Measurements from ENCODE around the gene CFAP299.
A peak's percentile ranks its signal among the peaks of the same experiment; 100 is the strongest.
"Not testable (repeated sequence)": the region's sequence is repeated elsewhere in the genome, so short reads cannot be mapped to it uniquely, and the experiment has no call there.

The CFAP299 gene

DNA sequence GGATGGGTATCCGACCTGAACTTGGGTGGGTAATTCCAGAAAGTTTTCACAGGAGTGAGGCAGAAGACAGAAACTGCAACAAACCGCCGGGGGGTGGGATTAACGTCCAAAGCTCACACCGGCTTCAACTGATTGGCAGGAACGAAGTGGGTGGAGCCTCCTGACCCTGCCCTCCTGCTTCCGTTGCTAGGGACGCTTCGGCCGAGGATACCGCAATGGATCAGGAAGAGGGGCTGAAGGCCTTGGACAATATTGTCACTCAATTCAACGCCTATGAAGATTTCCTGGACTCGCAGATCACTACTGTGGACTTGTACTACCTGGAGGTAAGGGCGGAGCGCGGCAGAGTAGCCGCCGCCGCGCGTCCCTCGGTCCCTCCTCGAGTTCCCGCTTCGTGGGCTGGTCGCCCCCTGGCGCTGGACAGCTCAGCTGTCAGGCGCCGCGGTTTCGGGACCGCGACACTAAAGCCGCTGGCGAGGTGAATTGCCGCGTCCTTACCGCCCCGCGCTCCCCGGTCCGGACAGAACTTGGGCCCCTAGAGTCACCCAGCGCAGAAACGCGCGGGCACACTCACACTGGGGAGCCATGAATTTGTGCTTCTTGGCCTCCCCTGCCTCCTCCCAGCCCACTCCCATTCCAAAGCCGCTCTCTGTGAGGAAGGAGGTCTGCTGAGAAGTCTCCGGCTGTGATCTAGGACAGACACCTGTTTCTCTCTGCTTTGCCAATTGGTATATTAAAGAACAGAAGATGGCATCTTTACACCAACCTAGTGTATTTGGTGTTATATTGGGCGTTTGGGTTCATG, at the start of gene CFAP299:
Gene CFAP299, plus strand, starts transcription at position 177 of the 805 bp plus-strand sequence.
- DNase-seq = peak in 1 of 2 donors; percentile 31

DNA sequence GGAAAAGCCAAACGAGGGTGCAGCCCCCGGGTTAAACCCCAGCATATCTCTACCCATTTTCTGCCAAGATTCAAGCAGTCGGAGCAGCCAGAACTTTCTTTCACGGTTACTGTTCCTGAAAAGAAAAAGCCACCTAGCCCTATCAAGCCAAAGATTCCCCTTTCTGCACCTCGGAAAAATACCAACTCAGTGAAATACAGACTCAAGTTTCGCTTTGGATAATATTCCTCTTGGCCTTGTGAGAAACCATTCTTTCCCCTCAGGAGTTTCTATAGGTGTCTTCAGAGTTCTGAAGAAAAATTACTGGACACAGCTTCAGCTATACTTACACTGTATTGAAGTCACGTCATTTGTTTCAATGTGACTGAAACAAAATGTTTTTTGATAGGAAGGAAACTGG, 49.1 kb upstream of the CFAP299 start:
- no peak for DNase-seq

DNA sequence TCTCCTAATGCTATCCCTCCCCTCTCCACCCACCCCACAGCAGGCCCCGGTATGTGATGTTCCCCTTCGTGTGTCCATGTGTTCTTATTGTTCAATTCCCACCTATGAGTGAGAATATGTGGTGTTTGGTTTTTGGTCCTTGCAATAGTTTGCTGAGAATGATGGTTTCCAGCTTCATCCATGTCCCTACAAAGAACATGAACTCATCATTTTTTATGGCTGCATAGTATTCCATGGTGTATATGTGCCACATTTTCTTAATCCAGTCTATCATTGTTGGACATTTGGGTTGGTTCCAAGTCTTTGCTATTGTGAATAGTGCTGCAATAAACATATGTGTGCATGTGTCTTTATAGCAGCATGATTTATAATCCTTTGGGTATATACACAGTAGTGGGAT, 44.9 kb upstream of the CFAP299 start:
- DNase-seq = not testable (repeated sequence)

DNA sequence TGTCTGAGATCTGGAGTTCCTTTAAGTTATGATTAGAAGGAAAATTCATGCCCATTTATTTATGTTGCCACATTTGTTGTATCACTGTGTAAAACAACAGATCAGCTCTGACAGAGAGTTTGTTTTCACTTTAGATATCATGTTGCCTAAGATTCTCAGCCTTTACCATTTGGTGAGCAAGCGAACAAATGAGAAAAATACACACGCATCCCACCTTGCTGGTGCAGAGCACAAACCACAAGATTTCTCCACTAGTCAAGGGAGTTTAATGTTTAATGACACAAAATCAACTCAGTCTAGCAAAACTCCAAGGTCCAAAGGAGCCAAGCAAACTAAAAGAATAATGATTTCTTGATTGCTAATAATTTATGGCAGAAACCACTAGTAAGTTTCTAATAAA, 41.3 kb upstream of the CFAP299 start:
- DNase-seq = no peak

DNA sequence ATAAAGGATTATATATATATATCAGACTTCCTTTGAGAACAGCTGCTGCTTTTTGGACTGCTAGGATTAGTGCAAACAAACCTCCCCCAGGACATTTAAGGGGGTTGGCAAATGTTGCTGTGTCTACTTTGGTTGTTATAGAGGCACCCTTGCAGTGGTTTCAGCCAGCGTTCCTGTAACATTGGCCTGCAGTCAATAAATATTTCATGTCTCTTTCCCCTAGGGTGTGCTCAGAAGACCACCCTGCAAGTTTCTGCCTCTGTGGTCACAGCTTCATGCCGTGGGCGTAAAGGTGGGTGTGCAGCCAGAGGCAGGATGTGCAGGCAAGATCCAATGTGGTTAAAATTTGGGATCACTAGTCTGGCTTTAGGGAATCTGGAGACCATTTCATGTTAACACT, 40.2 kb upstream of the CFAP299 start:
- DNase-seq = no peak

DNA sequence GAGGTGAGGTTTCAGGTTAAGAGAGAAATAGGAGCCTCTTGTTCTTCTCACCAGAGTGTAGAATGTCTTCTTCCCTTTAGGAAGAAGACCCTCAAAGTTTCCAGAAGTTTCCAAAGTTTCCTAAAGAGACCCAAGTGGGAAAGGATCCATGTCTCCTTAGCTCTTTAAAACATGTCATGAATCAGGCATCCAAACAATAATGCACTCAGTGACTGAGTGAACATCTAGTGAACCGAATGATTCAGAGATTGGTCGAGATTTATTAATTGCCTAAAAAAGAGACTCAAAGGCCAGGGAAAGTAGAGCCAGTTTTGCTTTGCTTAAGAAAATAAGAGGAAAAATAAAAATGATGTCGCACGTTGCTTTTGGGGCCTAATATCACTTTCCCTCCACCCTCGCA, 39.7 kb upstream of the CFAP299 start:
- no peak for DNase-seq

DNA sequence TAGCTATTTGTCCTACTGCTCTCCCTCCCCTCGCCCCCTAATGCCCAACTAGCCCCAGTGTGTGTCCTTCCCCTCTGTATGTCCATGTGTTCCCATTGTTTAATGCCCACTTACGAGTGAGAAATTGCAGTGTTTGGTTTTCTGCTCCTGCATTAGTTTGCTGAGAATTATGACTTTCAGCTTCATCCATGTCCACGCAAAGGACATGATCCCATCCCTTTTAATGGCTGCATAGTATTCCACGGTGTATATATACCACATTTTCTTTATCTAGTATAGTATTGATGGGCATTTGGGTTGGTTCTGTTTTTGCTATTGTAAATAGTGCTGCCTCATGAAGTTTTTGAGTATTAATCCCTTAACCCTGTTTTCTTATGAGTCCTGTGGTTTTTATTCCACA, 33.6 kb upstream of the CFAP299 start:
- no peak for DNase-seq

DNA sequence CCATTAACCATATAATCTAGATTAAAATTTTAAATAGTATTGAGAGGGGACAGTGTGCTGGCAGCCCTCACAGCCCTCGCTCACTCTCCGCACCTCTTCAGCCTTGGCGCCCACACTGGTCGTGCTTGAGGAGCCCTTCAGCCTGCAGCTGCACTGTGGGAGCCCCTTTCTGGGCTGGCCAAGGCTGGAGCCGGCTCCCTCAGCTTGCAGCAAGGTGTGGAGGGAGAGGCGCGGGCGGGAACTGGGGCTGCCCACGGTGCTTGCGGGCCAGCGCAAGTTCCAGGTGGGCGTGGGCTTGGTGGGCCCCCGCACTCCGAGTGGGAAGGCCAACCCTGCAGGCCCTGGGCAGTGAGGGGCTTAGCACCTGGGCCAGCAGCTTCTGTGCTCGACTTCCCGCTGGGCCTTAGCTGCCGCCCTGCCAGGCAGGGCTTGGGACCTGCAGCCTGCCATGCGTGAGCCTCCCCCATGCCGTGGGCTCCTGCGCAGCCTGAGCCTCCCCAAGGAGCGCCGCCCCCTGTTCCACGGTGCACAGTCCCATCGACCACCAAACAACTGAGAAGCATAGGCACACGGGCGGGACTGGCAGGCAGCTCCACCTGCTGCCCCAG, 32.8 kb upstream of the CFAP299 start:
- DNase-seq = no peak

DNA sequence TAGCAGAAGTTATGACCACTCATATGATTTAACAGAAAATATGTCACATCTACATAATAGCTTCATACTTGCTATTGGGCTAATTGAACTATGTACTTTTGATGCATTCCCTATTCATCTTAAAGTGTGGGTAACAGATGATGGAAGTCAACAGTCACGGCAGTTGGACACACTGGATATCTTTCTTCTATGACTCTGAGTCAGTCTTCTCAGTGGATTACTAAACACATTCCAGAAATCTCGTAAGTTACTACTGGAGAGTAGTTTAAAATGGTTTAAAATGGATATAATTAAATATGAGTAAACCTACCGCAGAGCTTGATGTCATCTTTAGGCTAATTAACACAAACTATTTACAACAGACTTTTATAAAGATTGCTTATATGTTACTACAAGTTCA, 30.1 kb upstream of the CFAP299 start:
- DNase-seq = no peak

DNA sequence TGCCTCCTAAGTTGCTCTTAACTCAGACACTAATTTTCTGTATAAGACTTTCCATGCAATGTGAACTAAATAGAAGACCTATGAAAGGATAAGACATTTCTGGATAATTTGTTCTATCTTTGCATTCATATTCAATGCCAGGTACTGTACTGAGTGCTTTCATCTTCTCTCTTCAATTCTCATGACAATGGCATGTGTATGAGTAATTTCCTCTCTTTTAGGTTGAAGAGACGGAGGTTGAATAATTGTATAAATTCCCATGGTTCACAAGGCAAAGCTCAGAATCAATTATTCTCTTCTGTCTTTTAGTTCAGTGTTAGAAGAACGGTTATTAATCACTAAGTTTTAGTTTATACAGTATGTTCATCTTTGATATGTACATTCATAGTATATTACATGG, 29.3 kb upstream of the CFAP299 start:
- no peak for DNase-seq

DNA sequence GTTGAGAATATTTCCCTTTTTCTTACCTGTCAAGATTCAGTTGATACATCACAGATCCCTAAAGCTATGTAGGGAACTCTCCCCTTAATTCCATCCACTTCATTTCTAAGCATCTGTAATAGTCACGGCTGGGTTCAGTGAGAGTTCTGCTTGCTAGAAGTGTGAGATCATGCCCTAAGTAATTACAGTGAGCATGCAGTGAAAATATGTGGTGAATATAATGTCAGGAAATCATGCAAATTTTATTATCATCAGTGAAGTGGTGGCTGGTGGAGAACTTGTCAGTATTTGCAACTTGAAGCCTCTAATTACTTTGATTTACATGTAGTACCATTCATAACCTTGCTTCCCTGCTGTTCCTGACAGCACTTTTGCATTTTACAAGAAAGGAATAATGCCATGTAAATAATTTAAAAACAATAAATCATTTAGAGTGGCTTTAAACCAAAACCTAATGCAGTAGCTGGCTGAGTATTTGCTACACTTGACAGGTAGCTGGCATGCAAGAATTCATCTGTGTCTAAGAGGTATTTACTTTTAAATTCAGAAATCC, 28.3 kb upstream of the CFAP299 start:
- no peak for DNase-seq

DNA sequence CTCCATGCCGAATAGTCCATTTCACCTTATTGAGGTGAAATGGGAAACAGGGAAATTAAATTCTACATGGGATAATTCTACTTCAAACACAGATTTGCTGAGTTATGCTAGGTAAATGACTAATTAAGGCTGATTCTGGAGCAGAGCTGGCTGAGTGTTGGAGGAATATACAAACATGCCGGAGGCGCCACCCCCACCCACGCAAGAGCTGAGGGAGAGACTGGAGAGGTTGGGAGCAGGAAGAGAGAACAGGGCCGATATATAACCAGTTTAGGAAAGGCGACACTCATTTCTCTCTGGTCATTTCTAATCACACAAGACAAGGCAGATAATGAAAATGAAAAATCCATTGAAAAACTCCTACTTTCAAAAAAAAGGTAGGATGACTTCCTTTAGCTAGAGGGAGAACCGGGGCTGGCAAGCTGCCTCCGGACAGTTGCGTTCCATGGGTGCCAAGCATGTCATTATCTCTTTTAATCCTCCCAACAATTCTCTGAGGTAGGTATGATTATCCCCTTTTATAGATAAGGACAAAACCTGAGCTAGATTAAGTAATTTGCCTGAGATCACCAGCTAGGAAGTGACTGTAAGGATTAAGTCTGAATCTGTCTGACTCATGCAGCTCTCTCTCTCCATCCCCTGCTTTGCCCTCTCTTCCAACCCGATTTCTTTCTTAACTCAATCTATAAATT, 27.6 kb upstream of the CFAP299 start:
- DNase-seq = no peak

DNA sequence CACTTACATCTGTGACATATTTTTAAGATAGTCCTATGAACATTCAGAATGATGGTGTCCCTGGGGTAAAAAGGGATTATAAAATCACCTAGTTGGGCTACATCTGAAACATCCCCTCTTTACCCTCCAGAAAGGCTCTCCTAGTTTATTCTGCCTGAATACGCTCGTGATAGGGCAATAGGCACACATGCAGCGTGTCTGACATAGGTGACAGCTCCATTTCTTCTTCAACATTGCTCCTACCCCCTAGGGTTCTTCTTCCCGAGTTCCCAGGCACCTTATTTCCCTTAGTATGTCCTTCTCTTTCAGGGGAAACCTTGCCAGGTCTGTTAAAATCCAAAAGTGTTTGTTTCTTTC, 27.1 kb upstream of the CFAP299 start:
- no peak for DNase-seq

DNA sequence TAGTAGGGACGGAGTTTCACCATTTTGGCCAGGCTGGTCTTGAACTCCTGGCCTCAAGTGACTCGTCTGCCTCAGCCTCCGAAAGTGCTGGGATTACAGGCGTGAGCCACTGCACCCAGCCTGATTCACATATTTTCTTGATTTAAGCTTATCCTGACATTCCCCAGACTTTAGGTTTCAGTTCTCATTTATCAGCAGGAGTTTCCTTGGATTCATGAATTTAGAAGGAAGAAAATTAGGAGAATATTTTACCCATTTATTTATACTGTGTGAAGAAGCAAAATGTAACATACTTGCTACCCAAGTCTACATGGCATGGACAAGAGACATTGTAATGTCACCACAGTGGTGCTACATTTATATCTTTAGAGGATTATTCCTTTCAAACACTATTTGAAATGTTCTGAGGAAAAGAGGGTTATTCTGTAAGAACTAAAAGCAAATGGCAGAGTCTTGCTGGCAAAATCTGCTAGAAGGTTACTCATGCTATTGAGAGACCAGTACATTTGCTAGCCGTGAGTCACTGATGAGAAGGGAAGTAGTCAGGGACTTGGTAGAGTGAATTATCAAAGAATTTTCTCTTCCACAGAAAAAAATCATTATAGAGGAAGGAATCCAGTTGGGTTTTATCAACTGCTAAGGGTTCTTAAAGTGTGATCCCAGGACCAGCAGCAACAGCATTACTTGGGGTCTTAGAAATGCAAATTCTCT, 26.1 kb upstream of the CFAP299 start:
- DNase-seq = no peak

DNA sequence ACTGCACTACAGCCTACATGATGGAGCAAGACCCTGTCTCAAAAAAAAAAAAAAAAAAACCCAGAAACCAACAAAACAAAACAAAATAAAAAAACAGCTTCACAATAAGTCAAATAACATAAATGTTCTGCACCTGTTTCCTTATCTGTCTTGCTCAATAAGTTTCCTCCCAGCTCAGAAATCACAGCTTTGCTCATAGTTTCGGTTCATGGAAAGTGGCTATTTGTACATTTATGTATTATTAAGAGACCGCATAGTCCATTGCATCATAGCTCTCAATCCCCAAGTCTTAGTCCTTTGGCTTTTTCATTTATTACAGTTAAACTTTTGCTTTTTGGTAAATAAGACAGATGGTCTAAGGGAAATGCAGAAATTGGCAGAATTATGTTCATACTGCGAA, 24.4 kb upstream of the CFAP299 start:
- no peak for DNase-seq

DNA sequence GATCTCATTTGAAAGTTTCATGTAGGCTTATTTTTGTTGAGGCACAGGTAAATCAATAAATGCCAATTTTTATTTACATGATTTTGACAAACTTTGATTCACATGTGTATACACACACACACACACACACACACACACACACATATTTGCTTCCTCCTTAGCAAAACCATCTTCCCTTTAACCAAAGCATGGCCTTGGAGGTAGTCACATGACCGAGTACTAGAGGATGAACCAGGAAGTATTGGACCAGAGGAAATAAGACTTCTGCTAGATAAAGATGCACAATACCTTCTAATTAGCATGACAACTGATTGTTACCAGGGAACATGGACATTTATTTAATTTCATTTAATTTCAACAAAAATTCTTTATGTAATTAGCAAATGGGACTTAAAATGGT, 23.4 kb upstream of the CFAP299 start:
- no peak for DNase-seq

DNA sequence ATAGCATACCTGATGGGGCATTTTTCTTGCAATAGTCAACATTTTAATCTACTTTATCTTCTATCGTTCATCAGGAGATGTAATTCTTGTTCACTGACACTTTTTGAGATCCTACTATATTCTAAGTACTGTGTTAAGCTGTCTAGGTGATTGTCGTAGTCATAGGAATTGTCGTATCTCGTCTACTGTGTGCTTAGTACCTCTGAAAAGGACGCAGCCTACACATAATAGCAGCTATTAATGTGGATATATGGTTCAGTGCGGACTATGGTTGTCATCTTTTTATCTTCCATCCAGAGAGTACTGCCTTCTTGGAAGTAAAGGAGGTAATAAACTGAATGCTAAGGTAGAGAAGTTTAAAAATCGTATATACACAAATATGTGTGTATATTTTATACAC, 21.9 kb upstream of the CFAP299 start:
- DNase-seq = no peak

DNA sequence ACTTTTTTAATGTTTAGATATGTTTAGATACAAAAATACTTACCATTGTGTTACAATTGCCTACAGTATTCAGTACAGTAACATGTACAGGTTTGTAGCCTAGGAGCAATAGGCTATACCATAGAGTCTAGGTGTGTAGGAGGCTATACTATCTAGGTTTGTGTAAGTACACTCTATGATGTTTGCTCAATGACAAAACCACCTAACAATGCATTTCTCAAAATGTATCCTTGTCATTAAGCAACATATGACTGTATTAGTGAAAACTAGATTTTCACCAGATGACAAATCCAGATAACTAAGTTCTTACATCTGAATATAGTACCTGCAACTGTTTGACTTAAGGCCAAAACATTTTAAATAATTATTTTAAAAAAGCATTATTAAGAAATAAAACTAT, 19.7 kb upstream of the CFAP299 start:
- not testable (repeated sequence) for DNase-seq

DNA sequence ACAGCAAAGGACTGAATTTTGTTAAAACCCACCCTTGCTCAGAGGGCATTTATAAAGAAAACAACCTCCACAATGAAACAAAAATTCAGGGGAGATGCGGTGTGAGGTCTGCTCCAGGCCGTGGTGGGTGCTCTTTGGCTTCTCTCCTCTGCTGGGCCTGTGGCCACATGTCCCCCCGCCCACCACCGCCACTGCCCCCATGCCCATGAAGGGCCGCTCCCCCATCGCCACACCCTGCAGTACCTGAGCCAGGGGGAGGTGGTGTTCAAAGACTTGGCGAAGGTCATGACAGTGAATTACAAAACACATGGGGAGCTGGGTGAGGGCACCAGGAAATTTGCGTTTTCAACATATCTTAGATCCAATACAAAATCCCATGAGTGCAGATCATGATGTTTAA, 14.2 kb upstream of the CFAP299 start:
- DNase-seq = no peak

DNA sequence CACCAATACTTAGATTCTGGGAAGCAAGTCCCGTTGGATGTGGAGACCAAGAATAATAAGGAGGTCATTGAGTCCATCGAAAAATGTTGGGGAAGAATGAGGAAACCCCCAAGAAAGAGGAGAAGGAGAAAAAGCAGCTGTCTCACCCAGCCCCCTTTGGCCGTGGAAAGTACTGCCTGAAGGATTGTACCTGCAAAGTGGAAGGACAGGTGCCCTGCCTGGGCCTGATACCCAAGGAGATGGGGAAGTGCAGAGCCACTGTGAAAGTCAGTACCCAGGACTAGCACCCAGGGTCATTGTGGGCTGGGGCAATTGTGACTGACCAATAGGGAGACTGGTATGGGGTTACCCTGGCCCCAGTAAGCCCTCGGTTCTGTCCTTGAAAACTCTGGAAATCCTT, 13.8 kb upstream of the CFAP299 start:
- no peak for DNase-seq

DNA sequence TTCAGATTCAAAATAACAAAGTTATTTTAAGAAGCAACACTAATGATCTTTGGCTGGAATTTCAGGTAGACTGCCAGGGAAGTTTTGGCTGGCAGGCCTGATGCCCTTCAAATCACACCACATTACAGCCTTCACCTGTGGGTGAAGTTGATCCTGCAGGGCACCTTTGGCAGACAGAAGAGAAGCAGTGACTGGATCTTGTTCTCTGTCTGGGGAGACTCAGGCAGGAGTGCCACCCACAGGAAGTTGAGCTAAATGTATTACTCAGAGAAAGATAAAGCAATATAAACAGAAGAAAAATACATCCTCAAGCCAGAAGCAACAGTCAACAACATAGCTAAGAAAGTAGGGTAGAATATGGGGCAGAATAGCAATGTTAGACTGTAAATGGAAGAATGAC, 12.8 kb upstream of the CFAP299 start:
- DNase-seq = no peak

DNA sequence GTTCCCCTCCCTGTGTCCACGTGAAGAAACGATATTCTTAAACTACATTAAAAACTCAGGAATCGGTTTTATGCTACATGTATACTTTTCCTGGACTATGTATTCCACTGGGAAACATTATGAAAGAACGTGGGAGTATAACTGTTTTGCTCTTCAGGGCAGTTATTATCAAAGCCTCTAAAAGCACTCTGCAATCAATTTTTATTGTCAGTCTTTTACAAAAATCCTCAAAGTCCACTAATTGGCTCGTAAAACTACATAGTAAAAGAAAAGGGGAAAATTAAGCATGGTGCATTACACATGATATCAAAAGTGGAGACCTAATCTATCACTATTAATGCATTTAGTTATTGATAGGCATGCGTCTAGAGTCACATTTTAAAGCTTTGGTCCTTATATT, 11.4 kb upstream of the CFAP299 start:
- DNase-seq = no peak

DNA sequence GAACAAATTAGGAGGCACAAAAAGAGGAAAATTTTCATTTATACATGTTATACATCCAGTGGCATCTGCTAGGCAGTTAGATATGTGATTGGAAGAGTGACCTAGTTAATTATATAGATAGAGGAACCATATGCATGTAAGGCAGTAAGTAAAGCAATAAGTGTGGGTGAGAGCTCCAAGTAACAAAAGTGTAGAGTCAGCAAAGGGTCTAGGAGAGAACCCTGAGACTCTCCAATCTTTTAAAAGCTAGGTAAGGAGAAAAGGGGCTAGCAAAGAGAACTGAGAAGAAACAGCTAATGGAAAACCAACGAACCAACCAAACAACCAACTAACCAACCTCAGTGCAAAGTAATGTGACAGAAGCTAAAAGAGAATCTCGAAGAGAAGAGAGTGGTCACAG, 3.8 kb upstream of the CFAP299 start:
- no peak for DNase-seq

Measured in bone marrow (tissue), 2 donors.